Karpas-422 (cell line): ENCODE data around the gene NT5C2. TPM values are rescaled to one million over a fixed set of nuclear protein-coding genes. Genes with fewer than 3 reads are reported as not detected.
"Not testable (repeated sequence)": the region's sequence is repeated elsewhere in the genome, so short reads cannot be mapped to it uniquely, and the experiment has no call there.

Experiments
- DNase-seq: peaks from one replicate; pipeline ENCODE4 v3.0.0-alpha.2; 2015
- H2AFZ ChIP-seq: fragments of 200-600 bp; sonication (generic); 2 replicates; pipeline ENCODE4 v1.6.1; 2014; ENCODE audit warnings: antibody characterized with exemption, low read length, mixed read lengths
- H3K27ac ChIP-seq: fragments of 200-600 bp; sonication (generic); 2 replicates; pipeline ENCODE4 v1.5.1; 2014; ENCODE audit warnings: mild to moderate bottlenecking, low read length, moderate library complexity
- H3K27me3 ChIP-seq: fragments of 200-600 bp; sonication (generic); 2 replicates; pipeline ENCODE4 v1.6.1; 2014; ENCODE audit warnings: low read length, mixed read lengths
- H3K36me3 ChIP-seq: fragments of 200-600 bp; sonication (generic); 2 replicates; pipeline ENCODE4 v1.6.1; 2014; ENCODE audit warnings: low read length, mixed read lengths; ENCODE audit not compliant: insufficient read depth
- H3K4me1 ChIP-seq: fragments of 200-600 bp; sonication (generic); 2 replicates; pipeline ENCODE4 v1.6.1; 2014; ENCODE audit warnings: mild to moderate bottlenecking, low read length, mixed read lengths
- H3K4me2 ChIP-seq: fragments of 200-600 bp; sonication (generic); 2 replicates; pipeline ENCODE4 v1.6.1; 2014; ENCODE audit warnings: low read length, low read depth, mild to moderate bottlenecking; ENCODE audit not compliant: poor library complexity, severe bottlenecking
- H3K4me3 ChIP-seq: fragments of 200-600 bp; sonication (generic); 2 replicates; pipeline ENCODE4 v1.5.1; 2014; ENCODE audit warnings: mild to moderate bottlenecking, antibody characterized with exemption, low read length, mixed read lengths
- H3K79me2 ChIP-seq: fragments of 200-600 bp; sonication (generic); 2 replicates; pipeline ENCODE4 v1.6.1; 2014; ENCODE audit warnings: mild to moderate bottlenecking, low read length, mixed read lengths
- H3K9ac ChIP-seq: fragments of 200-600 bp; sonication (generic); 2 replicates; pipeline ENCODE4 v1.6.0; 2014; ENCODE audit warnings: low read length
- H3K9me2 ChIP-seq: fragments of 200-600 bp; sonication (generic), shearing (Covaris generic); replicated peaks from 2 replicates; pipeline ENCODE4 v1.6.0; 2014; ENCODE audit warnings: mild to moderate bottlenecking, low read length, moderate library complexity; ENCODE audit not compliant: insufficient read depth
- H3K9me3 ChIP-seq: fragments of 300-700, 200-600 bp; sonication (generic); 2 replicates; pipeline ENCODE4 v1.6.1; 2014; ENCODE audit warnings: low read length, mixed read lengths
- H4K20me1 ChIP-seq: fragments of 200-600 bp; sonication (generic); 2 replicates; pipeline ENCODE4 v1.6.1; 2014; ENCODE audit warnings: mild to moderate bottlenecking, antibody characterized with exemption, low read length, low read depth; ENCODE audit not compliant: insufficient read depth
- total RNA-seq: library from RNA; depleted of rRNA; stranded (reverse); fragments of >200 nt; shearing (Covaris generic); gene quantifications from 2 replicates; pipeline ENCODE4 v1.2.3, GENCODE V29; 2014; ENCODE audit warnings: low replicate concordance

The NT5C2 gene
- total RNA-seq, 1 experiment from 2014 or later = 88.3 TPM

DNA sequence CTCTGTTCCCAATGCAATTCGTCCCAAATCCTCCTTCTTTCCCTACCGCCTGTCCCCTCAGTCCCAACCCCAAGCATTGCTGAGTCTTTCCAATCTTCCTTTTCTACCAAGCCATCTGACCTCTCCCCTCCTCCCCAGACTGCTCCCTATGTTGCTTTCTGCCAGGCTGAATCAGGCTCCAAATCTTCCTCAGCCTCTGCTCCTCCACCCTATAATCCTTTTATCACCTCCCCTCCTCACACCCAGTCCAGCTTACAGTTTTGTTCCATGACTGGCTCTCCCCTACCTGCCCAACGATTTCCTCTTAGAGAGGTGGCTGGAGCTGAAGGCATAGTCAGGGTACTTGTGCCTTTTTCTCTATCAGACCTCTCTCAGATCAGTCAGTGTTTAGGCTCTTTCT lies 13.6 kb upstream of the NT5C2 start:
- not testable (repeated sequence) for DNase-seq, H3K9ac ChIP-seq, H3K27me3 ChIP-seq, H3K4me2 ChIP-seq, H3K4me3 ChIP-seq, H3K4me1 ChIP-seq, H2AFZ ChIP-seq, H3K36me3 ChIP-seq, H3K9me2 ChIP-seq, H3K79me2 ChIP-seq, H3K9me3 ChIP-seq, H3K27ac ChIP-seq, H4K20me1 ChIP-seq

DNA sequence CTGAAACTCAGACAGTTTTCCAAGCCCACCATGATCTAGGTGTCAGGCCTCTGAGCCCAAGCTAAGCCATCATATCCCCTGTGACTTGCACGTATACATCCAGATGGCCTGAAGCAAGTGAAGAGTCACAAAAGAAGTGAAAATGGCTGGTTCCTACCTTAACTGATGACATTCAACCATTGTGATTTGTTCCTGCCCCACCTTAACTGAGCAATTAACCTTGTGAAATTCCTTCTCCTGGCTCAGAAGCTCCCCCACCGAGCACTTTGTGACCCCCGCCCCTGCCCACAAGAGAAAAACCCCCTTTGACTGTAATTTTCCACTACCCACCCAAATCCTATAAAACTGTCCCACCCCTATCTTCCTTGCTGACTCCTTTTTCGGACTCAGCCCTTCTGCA lies 12.3 kb upstream of the NT5C2 start:
- H3K9me2 ChIP-seq = not testable (repeated sequence)

GRCh38 chr10:103204353-103205255 lies 11.5 kb upstream of the NT5C2 start:
- no peak for DNase-seq
- no peaks in the 10 kb centered on the region for H3K79me2 ChIP-seq
- no peak overlapping the region for H3K9ac ChIP-seq
- no peak overlapping the region for H2AFZ ChIP-seq
- no peaks in the 10 kb centered on the region for H3K9me2 ChIP-seq
- H4K20me1 ChIP-seq = no peaks in the 10 kb centered on the region
- no peak overlapping the region for H3K4me3 ChIP-seq
- H3K4me2 ChIP-seq = no peak overlapping the region
- no peak overlapping the region for H3K27ac ChIP-seq
- H3K9me3 ChIP-seq = no peaks in the 10 kb centered on the region
- no peaks in the 10 kb centered on the region for H3K4me1 ChIP-seq
- no peaks in the 10 kb centered on the region for H3K27me3 ChIP-seq
- no peaks in the 10 kb centered on the region for H3K36me3 ChIP-seq

More for the DNA sequence above, 12.3 kb upstream of the NT5C2 start:
- H3K36me3 ChIP-seq, DNase-seq, H3K79me2 ChIP-seq, H4K20me1 ChIP-seq, H2AFZ ChIP-seq, H3K4me3 ChIP-seq, H3K4me2 ChIP-seq, H3K9me3 ChIP-seq, H3K9ac ChIP-seq, H3K4me1 ChIP-seq, H3K27ac ChIP-seq, H3K27me3 ChIP-seq: not testable (repeated sequence)

GRCh38 chr10:103203466-103203865 lies 10.4 kb upstream of the NT5C2 start:
- Histone ChIP-seq H3K9ac (no peak overlapping the region), H3K36me3 (no peaks in the 10 kb centered on the region), H3K9me2 (no peaks in the 10 kb centered on the region), H3K4me1 (peaks cover under 1% of the 10 kb centered on the region), H2AFZ (no peak overlapping the region), H3K9me3 (no peaks in the 10 kb centered on the region), H3K27ac (no peak overlapping the region), H3K4me2 (no peak overlapping the region), H4K20me1 (no peaks in the 10 kb centered on the region), H3K79me2 (no peaks in the 10 kb centered on the region), H3K4me3 (no peak overlapping the region), H3K27me3 (no peaks in the 10 kb centered on the region)
- DNase-seq = no peak

GRCh38 chr10:103202319-103202718 lies 9.2 kb upstream of the NT5C2 start:
- no peak overlapping the region for H3K9ac ChIP-seq
- H3K36me3 ChIP-seq = no peaks in the 10 kb centered on the region
- no peaks in the 10 kb centered on the region; the same call in 1 of the 2 replicates for H3K27me3 ChIP-seq
- no peaks in the 10 kb centered on the region for H3K9me2 ChIP-seq
- no peaks in the 10 kb centered on the region for H4K20me1 ChIP-seq
- no peak for DNase-seq
- no peaks in the 10 kb centered on the region for H3K79me2 ChIP-seq
- H3K9me3 ChIP-seq = no peaks in the 10 kb centered on the region
- peaks cover 8% of the 10 kb centered on the region for H3K4me1 ChIP-seq
- no peak overlapping the region for H3K4me3 ChIP-seq
- no peak overlapping the region for H3K27ac ChIP-seq
- H3K4me2 ChIP-seq = no peak overlapping the region
- no peak overlapping the region for H2AFZ ChIP-seq

- H3K4me1 ChIP-seq = peaks cover 8% of the 10 kb centered on the region
- H3K4me3 ChIP-seq = no peak overlapping the region
- no peaks in the 10 kb centered on the region for H4K20me1 ChIP-seq
- no peak overlapping the region for H3K27ac ChIP-seq
- H3K79me2 ChIP-seq = no peaks in the 10 kb centered on the region
- no peak overlapping the region for H2AFZ ChIP-seq
- H3K36me3 ChIP-seq = no peaks in the 10 kb centered on the region
- H3K9me3 ChIP-seq = no peaks in the 10 kb centered on the region
- no peak for DNase-seq
- no peaks in the 10 kb centered on the region; the same call in 1 of the 2 replicates for H3K27me3 ChIP-seq
- no peak overlapping the region for H3K9ac ChIP-seq
- H3K9me2 ChIP-seq = no peaks in the 10 kb centered on the region
- no peak overlapping the region for H3K4me2 ChIP-seq
Observed at GRCh38 chr10:103199488-103199887, 6.4 kb upstream of the NT5C2 start.

DNA sequence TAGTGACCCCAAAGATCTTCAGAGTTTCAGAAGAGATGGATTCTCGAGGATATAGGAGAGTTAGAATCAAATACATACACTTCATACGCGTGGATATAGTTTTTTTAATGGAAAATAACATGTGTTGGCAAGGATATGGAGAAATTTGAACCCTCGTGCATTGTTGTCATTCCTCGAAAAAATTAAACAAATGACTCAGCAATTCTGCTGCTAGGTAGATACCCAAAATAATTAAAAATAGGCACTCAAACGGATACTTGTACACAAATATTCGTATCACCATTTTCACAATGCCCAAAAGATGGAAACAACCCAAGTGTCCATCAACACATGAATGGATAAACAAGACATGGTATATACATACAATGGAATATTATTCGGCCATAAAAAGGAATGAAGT lies 5.6 kb upstream of the NT5C2 start:
- no peaks in the 10 kb centered on the region for H3K9me2 ChIP-seq
- no peaks in the 10 kb centered on the region; the same call in 1 of the 2 replicates for H3K27me3 ChIP-seq
- no peaks in the 10 kb centered on the region for H3K36me3 ChIP-seq
- H3K9ac ChIP-seq = no peak overlapping the region
- H2AFZ ChIP-seq = no peak overlapping the region
- H3K27ac ChIP-seq = no peak overlapping the region
- peaks cover 15% of the 10 kb centered on the region for H3K4me1 ChIP-seq
- H3K4me3 ChIP-seq = no peak overlapping the region
- H3K9me3 ChIP-seq = no peaks in the 10 kb centered on the region
- H4K20me1 ChIP-seq = no peaks in the 10 kb centered on the region
- H3K4me2 ChIP-seq = no peak overlapping the region
- no peak for DNase-seq
- no peaks in the 10 kb centered on the region for H3K79me2 ChIP-seq

- Histone ChIP-seq H3K4me1 (peaks cover 20% of the 10 kb centered on the region), H3K27ac (no peak overlapping the region), H2AFZ (no peak overlapping the region; the same call in 1 of the 2 replicates), H3K9me2 (no peaks in the 10 kb centered on the region), H3K36me3 (no peaks in the 10 kb centered on the region), H3K79me2 (no peaks in the 10 kb centered on the region; the same call in 1 of the 2 replicates), H3K4me3 (no peak overlapping the region), H3K9me3 (no peaks in the 10 kb centered on the region), H3K4me2 (peak overlapping the region; percentile 15), H4K20me1 (no peaks in the 10 kb centered on the region), H3K27me3 (no peaks in the 10 kb centered on the region; the same call in 1 of the 2 replicates), H3K9ac (no peak overlapping the region)
- DNase-seq = no peak
Observed at GRCh38 chr10:103197903-103198302, 4.8 kb upstream of the NT5C2 start.
